Measurements from ENCODE around the gene MICOS13.

DNA sequence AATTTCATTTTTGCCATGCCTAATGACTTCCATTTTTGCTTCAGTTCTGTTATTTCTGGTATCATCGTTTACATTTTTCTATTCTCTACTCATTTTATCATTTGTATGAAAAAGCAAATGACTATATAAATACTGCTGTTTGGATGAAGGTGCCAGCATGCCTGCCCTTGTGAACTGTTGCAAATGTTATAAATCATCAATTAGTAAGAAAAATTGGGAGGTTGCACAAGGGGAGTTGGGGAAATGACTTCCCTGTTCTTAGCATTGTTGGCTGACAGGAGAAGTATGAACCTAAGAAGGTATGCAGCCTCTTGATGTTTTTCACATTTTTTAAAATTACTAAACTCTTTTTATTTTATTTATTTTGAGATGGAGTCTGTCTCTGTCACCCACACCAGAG, 42.3 kb downstream of the MICOS13 start:
- TF ChIP-seq, protein P1, sequence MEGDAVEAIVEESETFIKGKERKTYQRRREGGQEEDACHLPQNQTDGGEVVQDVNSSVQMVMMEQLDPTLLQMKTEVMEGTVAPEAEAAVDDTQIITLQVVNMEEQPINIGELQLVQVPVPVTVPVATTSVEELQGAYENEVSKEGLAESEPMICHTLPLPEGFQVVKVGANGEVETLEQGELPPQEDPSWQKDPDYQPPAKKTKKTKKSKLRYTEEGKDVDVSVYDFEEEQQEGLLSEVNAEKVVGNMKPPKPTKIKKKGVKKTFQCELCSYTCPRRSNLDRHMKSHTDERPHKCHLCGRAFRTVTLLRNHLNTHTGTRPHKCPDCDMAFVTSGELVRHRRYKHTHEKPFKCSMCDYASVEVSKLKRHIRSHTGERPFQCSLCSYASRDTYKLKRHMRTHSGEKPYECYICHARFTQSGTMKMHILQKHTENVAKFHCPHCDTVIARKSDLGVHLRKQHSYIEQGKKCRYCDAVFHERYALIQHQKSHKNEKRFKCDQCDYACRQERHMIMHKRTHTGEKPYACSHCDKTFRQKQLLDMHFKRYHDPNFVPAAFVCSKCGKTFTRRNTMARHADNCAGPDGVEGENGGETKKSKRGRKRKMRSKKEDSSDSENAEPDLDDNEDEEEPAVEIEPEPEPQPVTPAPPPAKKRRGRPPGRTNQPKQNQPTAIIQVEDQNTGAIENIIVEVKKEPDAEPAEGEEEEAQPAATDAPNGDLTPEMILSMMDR (IDR thresholded peaks at IDR 0.05; ENCODE audit: low read depth, low read length, poor library complexity, severe bottlenecking), result no peak
- no peak for TF ChIP-seq EZH2phosphoT487 (IDR thresholded peaks at IDR 0.05; ENCODE audit: borderline replicate concordance, low read length)
